Sigmoid colon (tissue), 7 donors: ENCODE results near the gene SPEM1. TPM values are rescaled to one million over a fixed set of nuclear protein-coding genes. Genes with fewer than 3 reads are reported as not detected.

ENCODE experiments used
- polyA plus RNA-seq, 3 donors: library from polyadenylated mRNA; stranded (reverse); fragments of 200-250 nt; gene quantifications; one replicate each; pipeline ENCODE4 v1.2.3, GENCODE V29; 2013
- total RNA-seq, 4 donors: library from RNA; depleted of rRNA; stranded (reverse); fragments of >200 nt; gene quantifications; one replicate each; pipeline ENCODE4 v1.1.0, GENCODE V29; 2016
- donor health status: healthy with polysubstance abuse.
- donor health status: Bipolar disorder and iron deficiency.
- donor health status: healthy.

The SPEM1 gene
- total and polyA plus RNA-seq, 7 donors: not detected

Other genes with a start within 250 kb of the SPEM1 start
Only the 30 nearest of the 39 such genes appear.
- gene GABARAP, start 177.9 kb upstream of the SPEM1 start, total RNA-seq: 100 to 1,000 TPM; 147 to 645 (median 552) TPM
- 1,000 to 10,000 TPM in 2 of 3 donors, 100 to 1,000 TPM in 1; 572 to 1,215 (median 1,036) TPM for gene GABARAP, start 177.9 kb upstream of the SPEM1 start, polyA plus RNA-seq
- gene CTDNEP1, start 168.6 kb upstream of the SPEM1 start, total RNA-seq: 10 to 100 TPM; 43.9 to 76.4 (median 53.0) TPM
- 100 to 1,000 TPM in 1 of 3 donors, 10 to 100 TPM in 2; 80.2 to 110 (median 82.9) TPM for gene CTDNEP1, start 168.6 kb upstream of the SPEM1 start, polyA plus RNA-seq
- 10 to 100 TPM; 28.4 to 40.0 (median 34.2) TPM for gene ELP5, start 168.1 kb upstream of the SPEM1 start, total RNA-seq
- 10 to 100 TPM; 32.4 to 70.9 (median 42.9) TPM for gene ELP5, start 168.1 kb upstream of the SPEM1 start, polyA plus RNA-seq
- 1 to 10 TPM in 3 of 4 donors, not detected in 1; 1.1 to 2.6 (median 1.9) TPM for gene CLDN7, start 157.8 kb upstream of the SPEM1 start, total RNA-seq
- 100 to 1,000 TPM; 181 to 963 (median 332) TPM for gene CLDN7, start 157.8 kb upstream of the SPEM1 start, polyA plus RNA-seq
- 100 to 1,000 TPM in 2 of 4 donors, 10 to 100 TPM in 2; 72.9 to 127 (median 94.7) TPM for gene SLC2A4, start 138.6 kb upstream of the SPEM1 start, total RNA-seq
- gene SLC2A4, start 138.6 kb upstream of the SPEM1 start, polyA plus RNA-seq: 1 to 10 TPM in 2 of 3 donors, under 1 TPM in 1; 0.60 to 7.9 (median 2.8) TPM
- 1 to 10 TPM in 3 of 4 donors, under 1 TPM in 1; 0.28 to 2.5 (median 1.5) TPM for gene YBX2, start 125.7 kb upstream of the SPEM1 start, total RNA-seq
- gene YBX2, start 125.7 kb upstream of the SPEM1 start, polyA plus RNA-seq: 10 to 100 TPM in 2 of 3 donors, 1 to 10 TPM in 1; 4.8 to 37.6 (median 20.1) TPM
- gene EIF5A, start 112.7 kb upstream of the SPEM1 start, total RNA-seq: 100 to 1,000 TPM; 104 to 156 (median 125) TPM
- gene EIF5A, start 112.7 kb upstream of the SPEM1 start, polyA plus RNA-seq: 100 to 1,000 TPM; 315 to 603 (median 403) TPM
- gene GPS2, start 105.0 kb upstream of the SPEM1 start, total RNA-seq: 100 to 1,000 TPM in 1 of 4 donors, 10 to 100 TPM in 3; 82.3 to 114 (median 85.4) TPM
- gene GPS2, start 105.0 kb upstream of the SPEM1 start, polyA plus RNA-seq: 100 to 1,000 TPM in 1 of 3 donors, 10 to 100 TPM in 2; 67.9 to 113 (median 77.2) TPM
- gene NEURL4, start 91.0 kb upstream of the SPEM1 start, total RNA-seq: 10 to 100 TPM; 14.3 to 29.6 (median 17.6) TPM
- 10 to 100 TPM in 1 of 3 donors, 1 to 10 TPM in 2; 6.0 to 31.6 (median 6.0) TPM for gene NEURL4, start 91.0 kb upstream of the SPEM1 start, polyA plus RNA-seq
- 1 to 10 TPM; 1.1 to 3.9 (median 2.9) TPM for gene ACAP1, start 83.8 kb upstream of the SPEM1 start, total RNA-seq
- 10 to 100 TPM in 1 of 3 donors, 1 to 10 TPM in 2; 1.2 to 55.8 (median 1.4) TPM for gene ACAP1, start 83.8 kb upstream of the SPEM1 start, polyA plus RNA-seq
- gene KCTD11, start 68.2 kb upstream of the SPEM1 start, total RNA-seq: 1 to 10 TPM; 4.4 to 6.4 (median 5.5) TPM
- gene KCTD11, start 68.2 kb upstream of the SPEM1 start, polyA plus RNA-seq: 10 to 100 TPM in 1 of 3 donors, 1 to 10 TPM in 2; 6.2 to 11.7 (median 9.0) TPM
- gene TMEM95, start 65.2 kb upstream of the SPEM1 start, total RNA-seq: not detected
- gene TMEM95, start 65.2 kb upstream of the SPEM1 start, polyA plus RNA-seq: not detected
- 1 to 10 TPM; 2.1 to 5.4 (median 3.4) TPM for gene TNK1, start 39.2 kb upstream of the SPEM1 start, total RNA-seq
- gene TNK1, start 39.2 kb upstream of the SPEM1 start, polyA plus RNA-seq: 10 to 100 TPM in 2 of 3 donors, 1 to 10 TPM in 1; 8.4 to 14.6 (median 10.4) TPM
- 10 to 100 TPM; 10.4 to 18.3 (median 14.2) TPM for gene PLSCR3, start 25.8 kb upstream of the SPEM1 start, total RNA-seq
- gene PLSCR3, start 25.8 kb upstream of the SPEM1 start, polyA plus RNA-seq: 10 to 100 TPM; 11.6 to 27.2 (median 18.0) TPM
- 100 to 1,000 TPM in 2 of 4 donors, 10 to 100 TPM in 2; 19.0 to 152 (median 99.7) TPM for gene TMEM256, start 16.2 kb upstream of the SPEM1 start, total RNA-seq
- gene TMEM256, start 16.2 kb upstream of the SPEM1 start, polyA plus RNA-seq: 100 to 1,000 TPM; 150 to 357 (median 235) TPM
- 10 to 100 TPM in 2 of 4 donors, 1 to 10 TPM in 2; 6.8 to 18.8 (median 10.4) TPM for gene NLGN2, start 12.5 kb upstream of the SPEM1 start, total RNA-seq
- gene NLGN2, start 12.5 kb upstream of the SPEM1 start, polyA plus RNA-seq: 1 to 10 TPM in 1 of 3 donors, under 1 TPM in 2; 0.60 to 8.9 (median 0.69) TPM
- not detected for gene SPEM2, start 5.3 kb downstream of the SPEM1 start, total RNA-seq
- not detected for gene SPEM2, start 5.3 kb downstream of the SPEM1 start, polyA plus RNA-seq
- gene SPEM3, start 8.5 kb downstream of the SPEM1 start, total RNA-seq: not detected
- gene SPEM3, start 8.5 kb downstream of the SPEM1 start, polyA plus RNA-seq: not detected
- gene TMEM102, start 15.1 kb downstream of the SPEM1 start, total RNA-seq: 1 to 10 TPM; 1.2 to 2.5 (median 1.6) TPM
- 10 to 100 TPM in 1 of 3 donors, 1 to 10 TPM in 2; 6.6 to 14.5 (median 8.1) TPM for gene TMEM102, start 15.1 kb downstream of the SPEM1 start, polyA plus RNA-seq
- gene FGF11, start 19.2 kb downstream of the SPEM1 start, total RNA-seq: under 1 TPM in 1 of 4 donors, not detected in 3; 0.36 TPM
- 1 to 10 TPM in 1 of 3 donors, under 1 TPM in 1, not detected in 1; 0.69 to 2.8 TPM for gene FGF11, start 19.2 kb downstream of the SPEM1 start, polyA plus RNA-seq
- 1 to 10 TPM; 4.2 to 8.1 (median 6.5) TPM for gene CHRNB1, start 24.7 kb downstream of the SPEM1 start, total RNA-seq
- gene CHRNB1, start 24.7 kb downstream of the SPEM1 start, polyA plus RNA-seq: 10 to 100 TPM in 2 of 3 donors, 1 to 10 TPM in 1; 7.2 to 13.2 (median 11.2) TPM
- gene ZBTB4, start 59.3 kb downstream of the SPEM1 start, total RNA-seq: 10 to 100 TPM; 42.5 to 56.5 (median 45.3) TPM
- 10 to 100 TPM in 2 of 3 donors, 1 to 10 TPM in 1; 5.5 to 19.6 (median 12.0) TPM for gene ZBTB4, start 59.3 kb downstream of the SPEM1 start, polyA plus RNA-seq
- gene SLC35G6, start 61.1 kb downstream of the SPEM1 start, total RNA-seq: not detected
- gene SLC35G6, start 61.1 kb downstream of the SPEM1 start, polyA plus RNA-seq: not detected
- 10 to 100 TPM; 30.1 to 43.2 (median 36.5) TPM for gene POLR2A, start 64.0 kb downstream of the SPEM1 start, total RNA-seq
- gene POLR2A, start 64.0 kb downstream of the SPEM1 start, polyA plus RNA-seq: 10 to 100 TPM in 2 of 3 donors, 1 to 10 TPM in 1; 7.2 to 51.1 (median 11.3) TPM
- gene TNFSF12, start 128.7 kb downstream of the SPEM1 start, total RNA-seq: 100 to 1,000 TPM in 2 of 4 donors, 10 to 100 TPM in 2; 60.1 to 122 (median 91.8) TPM
- gene TNFSF12, start 128.7 kb downstream of the SPEM1 start, polyA plus RNA-seq: 10 to 100 TPM; 18.0 to 45.0 (median 26.1) TPM
- gene TNFSF13, start 138.4 kb downstream of the SPEM1 start, total RNA-seq: 10 to 100 TPM; 20.2 to 41.0 (median 24.5) TPM
- 100 to 1,000 TPM in 1 of 3 donors, 10 to 100 TPM in 2; 15.6 to 108 (median 21.0) TPM for gene TNFSF13, start 138.4 kb downstream of the SPEM1 start, polyA plus RNA-seq
- gene SENP3, start 141.6 kb downstream of the SPEM1 start, total RNA-seq: 10 to 100 TPM; 73.5 to 91.1 (median 81.1) TPM
- gene SENP3, start 141.6 kb downstream of the SPEM1 start, polyA plus RNA-seq: 10 to 100 TPM; 28.2 to 55.4 (median 35.6) TPM
- 10 to 100 TPM; 24.6 to 56.4 (median 37.0) TPM for gene CD68, start 159.3 kb downstream of the SPEM1 start, total RNA-seq
- 100 to 1,000 TPM in 2 of 3 donors, 10 to 100 TPM in 1; 58.3 to 161 (median 118) TPM for gene CD68, start 159.3 kb downstream of the SPEM1 start, polyA plus RNA-seq
- 10 to 100 TPM; 38.5 to 67.1 (median 50.8) TPM for gene MPDU1, start 163.5 kb downstream of the SPEM1 start, total RNA-seq
- gene MPDU1, start 163.5 kb downstream of the SPEM1 start, polyA plus RNA-seq: 100 to 1,000 TPM in 1 of 3 donors, 10 to 100 TPM in 2; 38.4 to 121 (median 45.3) TPM
- gene SOX15, start 169.8 kb downstream of the SPEM1 start, total RNA-seq: 10 to 100 TPM in 2 of 4 donors, 1 to 10 TPM in 2; 2.5 to 15.3 (median 10.5) TPM
- gene SOX15, start 169.8 kb downstream of the SPEM1 start, polyA plus RNA-seq: 1 to 10 TPM in 2 of 3 donors, not detected in 1; 1.2 TPM